HCEC 1CT (cell line): ENCODE results near the gene TMEM89.

Experiments used
- DNase-seq: peaks from one replicate; pipeline ENCODE4 v3.0.0-alpha.2; 2017

Gene TMEM89

GRCh38 chr3:48585411-48585810 lies 36.2 kb downstream of the TMEM89 start:
- no peak for DNase-seq

DNA sequence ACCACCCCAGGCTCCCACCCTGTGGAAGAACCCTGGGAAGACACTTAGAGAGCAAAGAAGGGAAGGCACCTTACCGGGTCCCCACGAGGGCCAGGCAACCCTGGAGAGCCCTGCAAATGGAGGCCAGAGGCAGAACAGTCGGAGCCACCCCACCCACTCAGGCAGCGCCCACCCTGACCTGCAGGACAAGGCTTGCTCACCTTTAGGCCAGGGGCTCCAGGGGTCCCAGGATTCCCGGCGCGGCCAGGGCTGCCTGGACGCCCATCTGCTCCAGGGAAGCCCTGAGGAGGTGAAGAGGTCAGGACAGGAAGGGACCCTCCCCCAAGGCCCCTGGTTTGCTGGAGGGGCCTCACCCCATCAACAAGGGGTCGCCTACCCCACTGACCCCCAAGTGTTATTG lies 36.7 kb downstream of the TMEM89 start:
- DNase-seq = no peak

DNA sequence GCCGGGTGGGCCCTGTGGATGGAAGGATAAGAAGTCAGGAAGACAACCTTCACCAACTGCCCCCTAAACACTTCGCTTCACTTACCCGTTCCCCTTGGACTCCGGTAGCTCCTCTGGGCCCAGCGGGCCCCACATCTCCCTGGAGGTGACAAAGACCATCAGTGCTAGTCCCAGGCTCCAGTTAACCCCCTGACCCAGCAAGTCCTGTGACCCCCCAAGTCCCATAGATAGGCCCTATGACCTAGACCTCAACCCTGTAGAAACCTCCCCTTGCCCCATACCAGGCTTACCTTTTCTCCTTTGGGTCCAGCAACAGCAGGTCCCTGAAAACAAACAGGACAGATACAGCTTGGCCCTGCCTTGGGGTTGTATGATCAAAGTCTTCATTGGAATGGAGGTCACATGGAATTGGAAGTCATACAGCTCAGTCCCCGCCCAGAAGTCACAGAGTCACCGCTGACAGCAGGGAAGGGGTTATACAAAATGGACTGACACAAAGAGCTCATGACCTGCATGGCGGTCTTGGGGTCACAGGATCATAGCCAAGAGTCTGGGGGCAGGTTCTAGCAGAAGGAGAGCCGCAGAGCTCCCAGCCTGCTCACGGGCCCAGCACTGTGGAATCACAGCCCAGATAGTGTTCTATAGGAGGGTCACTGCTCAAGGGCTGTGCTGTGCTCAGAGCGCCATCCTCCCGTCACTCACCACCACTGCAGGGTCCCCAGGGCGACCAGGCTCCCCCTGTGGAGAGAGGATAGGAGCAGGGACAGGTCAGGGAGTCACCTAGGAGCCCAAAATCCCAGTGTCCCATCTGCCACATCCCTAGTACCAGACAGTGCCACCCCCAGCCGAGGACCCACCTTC lies 39.7 kb downstream of the TMEM89 start:
- DNase-seq = no peak

- no peak for DNase-seq
These were observed 44.9 kb downstream of the TMEM89 start for GRCh38 chr3:48576647-48577046.

GRCh38 chr3:48575366-48575765 lies 46.2 kb downstream of the TMEM89 start:
- DNase-seq = no peak

- DNase-seq = no peak
These were observed 47.5 kb downstream of the TMEM89 start for GRCh38 chr3:48573973-48574585.

- DNase-seq = no peak
These were observed 49.1 kb downstream of the TMEM89 start for GRCh38 chr3:48572517-48572916.

- DNase-seq = no peak
These were observed 49.6 kb downstream of the TMEM89 start for GRCh38 chr3:48571938-48572337.
